Measurements from ENCODE around the gene TMEM37.

TMEM37 gene

DNA sequence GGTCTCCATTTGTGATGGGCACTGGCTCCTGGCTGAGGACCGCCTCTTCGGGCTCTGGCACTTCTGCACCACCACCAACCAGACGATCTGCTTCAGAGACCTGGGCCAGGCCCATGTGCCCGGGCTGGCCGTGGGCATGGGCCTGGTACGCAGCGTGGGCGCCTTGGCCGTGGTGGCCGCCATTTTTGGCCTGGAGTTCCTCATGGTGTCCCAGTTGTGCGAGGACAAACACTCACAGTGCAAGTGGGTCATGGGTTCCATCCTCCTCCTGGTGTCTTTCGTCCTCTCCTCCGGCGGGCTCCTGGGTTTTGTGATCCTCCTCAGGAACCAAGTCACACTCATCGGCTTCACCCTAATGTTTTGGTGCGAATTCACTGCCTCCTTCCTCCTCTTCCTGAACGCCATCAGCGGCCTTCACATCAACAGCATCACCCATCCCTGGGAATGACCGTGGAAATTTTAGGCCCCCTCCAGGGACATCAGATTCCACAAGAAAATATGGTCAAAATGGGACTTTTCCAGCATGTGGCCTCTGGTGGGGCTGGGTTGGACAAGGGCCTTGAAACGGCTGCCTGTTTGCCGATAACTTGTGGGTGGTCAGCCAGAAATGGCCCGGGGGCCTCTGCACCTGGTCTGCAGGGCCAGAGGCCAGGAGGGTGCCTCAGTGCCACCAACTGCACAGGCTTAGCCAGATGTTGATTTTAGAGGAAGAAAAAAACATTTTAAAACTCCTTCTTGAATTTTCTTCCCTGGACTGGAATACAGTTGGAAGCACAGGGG lies 5.5 kb downstream of the TMEM37 start:
- H3K9me3 ChIP-seq = no peaks in the 10 kb centered on the region
- no peaks in the 10 kb centered on the region for H3K36me3 ChIP-seq
- TF ChIP-seq, protein P1, sequence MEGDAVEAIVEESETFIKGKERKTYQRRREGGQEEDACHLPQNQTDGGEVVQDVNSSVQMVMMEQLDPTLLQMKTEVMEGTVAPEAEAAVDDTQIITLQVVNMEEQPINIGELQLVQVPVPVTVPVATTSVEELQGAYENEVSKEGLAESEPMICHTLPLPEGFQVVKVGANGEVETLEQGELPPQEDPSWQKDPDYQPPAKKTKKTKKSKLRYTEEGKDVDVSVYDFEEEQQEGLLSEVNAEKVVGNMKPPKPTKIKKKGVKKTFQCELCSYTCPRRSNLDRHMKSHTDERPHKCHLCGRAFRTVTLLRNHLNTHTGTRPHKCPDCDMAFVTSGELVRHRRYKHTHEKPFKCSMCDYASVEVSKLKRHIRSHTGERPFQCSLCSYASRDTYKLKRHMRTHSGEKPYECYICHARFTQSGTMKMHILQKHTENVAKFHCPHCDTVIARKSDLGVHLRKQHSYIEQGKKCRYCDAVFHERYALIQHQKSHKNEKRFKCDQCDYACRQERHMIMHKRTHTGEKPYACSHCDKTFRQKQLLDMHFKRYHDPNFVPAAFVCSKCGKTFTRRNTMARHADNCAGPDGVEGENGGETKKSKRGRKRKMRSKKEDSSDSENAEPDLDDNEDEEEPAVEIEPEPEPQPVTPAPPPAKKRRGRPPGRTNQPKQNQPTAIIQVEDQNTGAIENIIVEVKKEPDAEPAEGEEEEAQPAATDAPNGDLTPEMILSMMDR (IDR thresholded peaks at IDR 0.05) = no peak
- peaks cover 2 to 3% of the 10 kb centered on the region in 2 experiments for H3K4me1 ChIP-seq (ENCODE audit: control insufficient read depth in 1 of 2, insufficient read depth in 1 of 2, low read depth in 1 of 2, low read length in 1 of 2)
- H3K4me3 ChIP-seq (ENCODE audit: low read depth in 1 of 2, low read length in 1 of 2) = no peak overlapping the region
- peaks cover 26% of the 10 kb centered on the region for H3K27me3 ChIP-seq
- H3K27ac ChIP-seq = no peak overlapping the region

DNA sequence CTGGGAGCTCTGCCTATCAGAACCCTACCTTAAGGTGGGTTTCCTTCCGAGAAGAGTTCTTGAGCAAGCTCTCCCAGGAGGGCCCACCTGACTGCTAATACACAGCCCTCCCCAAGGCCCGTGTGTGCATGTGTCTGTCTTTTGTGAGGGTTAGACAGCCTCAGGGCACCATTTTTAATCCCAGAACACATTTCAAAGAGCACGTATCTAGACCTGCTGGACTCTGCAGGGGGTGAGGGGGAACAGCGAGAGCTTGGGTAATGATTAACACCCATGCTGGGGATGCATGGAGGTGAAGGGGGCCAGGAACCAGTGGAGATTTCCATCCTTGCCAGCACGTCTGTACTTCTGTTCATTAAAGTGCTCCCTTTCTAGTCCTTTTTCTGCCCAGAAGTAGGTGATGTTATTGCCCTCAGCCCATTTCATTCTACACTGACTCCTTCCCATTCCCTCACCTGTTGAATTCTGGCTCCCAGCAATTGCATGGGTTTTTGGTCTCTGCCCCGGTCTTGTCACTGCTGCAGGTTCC lies 6.5 kb downstream of the TMEM37 start:
- Histone ChIP-seq H3K36me3 (no peaks in the 10 kb centered on the region), H3K9me3 (no peaks in the 10 kb centered on the region), H3K27ac (no peak overlapping the region), H3K27me3 (peaks cover 16% of the 10 kb centered on the region), H3K4me3 (ENCODE audit: low read depth in 1 of 2, low read length in 1 of 2) (no peak overlapping the region), H3K4me1 (ENCODE audit: control insufficient read depth in 1 of 2, insufficient read depth in 1 of 2, low read depth in 1 of 2, low read length in 1 of 2) (no peaks in the 10 kb centered on the region)
- TF ChIP-seq, protein P1 (IDR thresholded peaks at IDR 0.05) = no peak

DNA sequence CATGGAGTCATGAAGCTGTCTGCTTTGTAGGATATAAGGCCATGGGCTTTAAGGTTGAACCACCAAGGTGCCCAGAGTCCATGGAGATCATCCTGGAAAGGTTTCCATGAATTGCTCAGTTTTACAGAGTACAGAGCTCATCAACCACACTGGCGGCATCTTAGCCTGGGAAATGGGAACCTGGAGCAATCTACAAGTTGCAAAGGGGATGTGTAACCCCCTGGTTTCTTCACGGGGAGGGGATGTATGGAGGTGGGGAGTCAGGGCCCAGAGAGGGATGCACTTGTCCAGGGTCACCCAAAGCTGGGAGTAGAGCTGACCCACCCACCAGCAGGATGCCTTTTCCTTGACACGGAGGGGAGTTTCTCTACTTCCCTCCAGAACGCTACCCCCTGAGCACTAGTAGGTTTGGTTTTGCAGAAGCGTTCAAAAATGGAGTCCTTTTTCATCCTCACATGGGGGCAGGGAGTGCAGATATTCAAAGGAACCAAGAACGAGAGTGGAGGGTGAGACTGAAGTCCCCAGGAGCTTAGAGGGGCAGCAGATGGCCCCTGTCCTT lies 7.2 kb downstream of the TMEM37 start:
- Histone ChIP-seq H3K27me3 (peaks cover 10% of the 10 kb centered on the region), H3K9me3 (no peaks in the 10 kb centered on the region), H3K27ac (no peak overlapping the region), H3K4me3 (ENCODE audit: low read depth in 1 of 2, low read length in 1 of 2) (no peak overlapping the region), H3K36me3 (no peaks in the 10 kb centered on the region), H3K4me1 (ENCODE audit: control insufficient read depth in 1 of 2, insufficient read depth in 1 of 2, low read depth in 1 of 2, low read length in 1 of 2) (no peaks in the 10 kb centered on the region)
- TF ChIP-seq, protein P1 (IDR thresholded peaks at IDR 0.05) = no peak

DNA sequence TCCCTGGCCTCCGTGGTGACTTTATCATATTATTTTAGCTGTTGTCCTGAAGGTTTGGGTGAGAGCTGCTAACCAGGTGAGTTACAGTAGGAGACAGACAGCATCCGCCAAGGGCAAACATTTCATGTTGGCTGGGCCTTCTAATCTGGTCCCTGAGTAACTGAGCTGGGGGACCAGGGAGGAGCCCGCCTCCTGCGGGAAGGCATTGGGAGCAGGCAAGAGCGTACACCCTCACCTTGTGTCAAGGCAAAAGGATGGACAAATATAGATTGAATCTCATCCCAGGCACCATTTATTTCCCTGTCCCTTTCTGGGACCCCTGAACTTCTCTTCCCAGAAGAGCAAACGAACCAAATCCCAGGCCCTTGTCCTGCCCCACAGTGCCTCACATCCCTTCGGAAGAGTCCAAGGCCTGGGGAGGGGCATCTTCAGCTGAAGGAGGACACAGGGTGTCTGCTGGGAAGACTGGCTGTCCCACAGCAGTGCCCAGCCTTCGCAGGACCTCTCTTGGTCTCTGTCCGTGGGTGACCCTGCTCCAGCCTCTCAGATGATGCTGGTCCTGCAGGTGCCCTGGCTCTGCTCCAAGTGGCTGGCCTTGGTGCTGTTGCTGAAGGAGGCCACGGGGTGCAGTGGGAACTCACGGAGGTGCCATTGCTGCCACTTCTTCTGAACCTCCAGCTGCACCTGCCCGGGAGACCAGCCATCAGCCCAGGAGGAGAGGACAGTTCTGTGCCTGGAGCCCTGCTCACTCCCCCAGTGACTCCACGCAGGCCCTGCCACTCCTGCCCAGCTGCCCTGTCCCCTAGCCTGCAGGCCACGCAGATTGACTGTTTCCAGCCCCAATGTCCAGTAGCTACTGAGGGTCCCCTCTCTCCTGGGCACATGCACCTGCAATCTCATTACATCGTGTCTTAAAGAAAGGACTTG lies 8.2 kb downstream of the TMEM37 start:
- no peaks in the 10 kb centered on the region for H3K27me3 ChIP-seq
- TF ChIP-seq, protein P1 (IDR thresholded peaks at IDR 0.05) = no peak
- no peaks in the 10 kb centered on the region for H3K4me1 ChIP-seq (ENCODE audit: control insufficient read depth in 1 of 2, insufficient read depth in 1 of 2, low read depth in 1 of 2, low read length in 1 of 2)
- H3K27ac ChIP-seq = no peak overlapping the region
- no peaks in the 10 kb centered on the region for H3K36me3 ChIP-seq
- H3K9me3 ChIP-seq = no peaks in the 10 kb centered on the region
- H3K4me3 ChIP-seq (ENCODE audit: low read depth in 1 of 2, low read length in 1 of 2) = no peak overlapping the region

DNA sequence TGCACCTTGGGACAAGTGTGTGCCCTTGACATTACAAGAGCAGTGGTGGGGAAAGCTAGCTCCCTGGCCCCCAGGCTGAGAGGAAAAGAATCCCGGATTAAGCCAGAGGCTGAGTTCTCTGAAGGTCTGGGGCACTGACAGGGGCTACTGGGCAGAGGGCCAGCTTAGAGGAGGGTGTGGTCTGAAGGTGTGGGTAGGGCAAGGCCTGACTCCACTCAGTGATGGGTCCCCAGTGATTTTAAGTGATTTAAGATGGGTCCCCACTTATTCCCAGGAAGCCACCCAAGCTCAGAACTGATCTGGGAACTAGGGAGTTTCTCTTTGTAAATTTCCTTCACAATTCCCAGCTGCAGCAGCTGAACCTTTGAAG lies 8.8 kb downstream of the TMEM37 start:
- no peaks in the 10 kb centered on the region for H3K36me3 ChIP-seq
- H3K27ac ChIP-seq = no peak overlapping the region
- TF ChIP-seq, protein P1 (IDR thresholded peaks at IDR 0.05) = no peak
- no peaks in the 10 kb centered on the region for H3K4me1 ChIP-seq (ENCODE audit: control insufficient read depth in 1 of 2, insufficient read depth in 1 of 2, low read depth in 1 of 2, low read length in 1 of 2)
- H3K9me3 ChIP-seq = no peaks in the 10 kb centered on the region
- H3K27me3 ChIP-seq = no peaks in the 10 kb centered on the region
- H3K4me3 ChIP-seq (ENCODE audit: low read depth in 1 of 2, low read length in 1 of 2) = no peak overlapping the region
